ENCODE measurements around the gene ST6GAL2.

DNA sequence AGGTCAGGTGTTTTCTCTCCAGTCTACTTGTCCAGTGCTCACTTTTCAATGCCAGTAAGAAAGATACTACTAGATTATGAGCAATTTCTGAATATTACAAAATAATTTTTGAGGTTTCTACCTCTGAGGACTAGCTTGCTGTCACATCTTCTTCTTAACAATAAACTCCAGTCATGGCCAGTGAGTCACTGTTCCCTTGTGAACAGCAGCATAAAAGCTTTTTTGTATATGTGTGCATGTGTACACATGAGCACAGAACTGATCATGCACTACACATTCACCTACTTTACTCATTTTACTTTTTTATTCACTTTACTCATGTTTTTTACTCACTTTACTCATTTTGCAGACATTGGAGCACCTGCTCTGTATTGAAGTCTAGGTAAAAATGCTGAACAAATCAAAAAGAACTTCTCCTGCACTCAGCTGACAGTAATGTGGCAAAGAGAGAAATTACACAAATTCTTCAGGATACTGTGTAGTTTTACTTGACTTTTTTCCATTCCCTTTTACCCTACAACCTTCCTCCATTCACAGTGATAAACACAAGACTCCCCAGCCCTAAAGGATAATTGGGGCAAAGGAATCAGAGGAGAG, 28.0 kb downstream of the ST6GAL2 start:
- TF ChIP-seq EZH2phosphoT487 (IDR thresholded peaks at IDR 0.05; ENCODE audit: borderline replicate concordance, low read depth), result no peak
- TF ChIP-seq CTCF (IDR thresholded peaks at IDR 0.05), result no peak
- no peak for TF ChIP-seq RAD21 (IDR thresholded peaks at IDR 0.05; ENCODE audit: low read length)
- no peak for TF ChIP-seq MAX (IDR thresholded peaks at IDR 0.05; ENCODE audit: low read depth)
- no peak for TF ChIP-seq GATA2 (CRISPR knock-in tag; IDR thresholded peaks at IDR 0.05)
- TF ChIP-seq USF2 (IDR thresholded peaks at IDR 0.05; ENCODE audit: borderline replicate concordance, low read depth, low read length), result no peak
- no peak for TF ChIP-seq JUND (IDR thresholded peaks at IDR 0.05)
